ENCODE results near the gene GALNT17.

The GALNT17 gene

GRCh38 chr7:71705217-71705616, 573.3 kb downstream of the GALNT17 start:
- TF ChIP-seq FOXK2 (IDR thresholded peaks at IDR 0.05) (no peak), PKNOX1 (IDR thresholded peaks at IDR 0.05) (no peak), FOXM1 (IDR thresholded peaks at IDR 0.05; ENCODE audit: borderline replicate concordance) (no peak), SUZ12 (IDR thresholded peaks at IDR 0.05) (no peak), ZNF384 (IDR thresholded peaks at IDR 0.05) (no peak), BHLHE40 (IDR thresholded peaks at IDR 0.05; ENCODE audit: borderline replicate concordance) (no peak), FOXA1 (IDR thresholded peaks at IDR 0.05) (no peak), HDGF (IDR thresholded peaks at IDR 0.05; ENCODE audit: borderline replicate concordance) (no peak), NFRKB (IDR thresholded peaks at IDR 0.05) (no peak), ELF4 (IDR thresholded peaks at IDR 0.05) (no peak), LEF1 (IDR thresholded peaks at IDR 0.05; ENCODE audit: borderline replicate concordance) (no peak)
- ChIA-PET CTCF (no interaction called here), POLR2A (no interaction called here)
- no peak for DNase-seq (ENCODE audit: extremely low spot score)

- POLR2A ChIA-PET = no interaction called here
- TF ChIP-seq ZNF384 (IDR thresholded peaks at IDR 0.05) (no peak), TARDBP (IDR thresholded peaks at IDR 0.05) (no peak)
- DNase-seq (ENCODE audit: extremely low spot score) = no peak
- CTCF ChIA-PET = no interaction called here
These were observed 574.1 kb downstream of the GALNT17 start for GRCh38 chr7:71705901-71706596.

GRCh38 chr7:71706597-71706975, 574.6 kb downstream of the GALNT17 start:
- no peak for TF ChIP-seq NFRKB (IDR thresholded peaks at IDR 0.05)
- TF ChIP-seq ELF4 (IDR thresholded peaks at IDR 0.05) = no peak
- TF ChIP-seq LEF1 (IDR thresholded peaks at IDR 0.05; ENCODE audit: borderline replicate concordance) = no peak
- TF ChIP-seq HDGF (IDR thresholded peaks at IDR 0.05; ENCODE audit: borderline replicate concordance) = no peak
- no peak for TF ChIP-seq L3MBTL2 (conservative IDR thresholded peaks at IDR 0.05)
- DNase-seq (ENCODE audit: extremely low spot score) = no peak
- POLR2A ChIA-PET = no interaction called here
- CTCF ChIA-PET = no interaction called here

- CTCF ChIA-PET = no interaction called here
These were observed 575.1 kb downstream of the GALNT17 start for GRCh38 chr7:71707041-71707440.

GRCh38 chr7:71708710-71709109, 576.8 kb downstream of the GALNT17 start:
- POLR2A ChIA-PET = no interaction called here
- CTCF ChIA-PET = no interaction called here

More at GRCh38 chr7:71707041-71707440, 575.1 kb downstream of the GALNT17 start:
- no peak for DNase-seq (ENCODE audit: extremely low spot score)
- POLR2A ChIA-PET = no interaction called here
- TF ChIP-seq ZNF384 (IDR thresholded peaks at IDR 0.05) = no peak
- TF ChIP-seq TARDBP (IDR thresholded peaks at IDR 0.05) = no peak
- TF ChIP-seq NFRKB (IDR thresholded peaks at IDR 0.05) = no peak
- no peak for TF ChIP-seq SUZ12 (IDR thresholded peaks at IDR 0.05)
- TF ChIP-seq SP1 (IDR thresholded peaks at IDR 0.05) = no peak
- no peak for TF ChIP-seq BHLHE40 (IDR thresholded peaks at IDR 0.05; ENCODE audit: borderline replicate concordance)
- no peak for TF ChIP-seq PKNOX1 (IDR thresholded peaks at IDR 0.05)
- no peak for TF ChIP-seq HDGF (IDR thresholded peaks at IDR 0.05; ENCODE audit: borderline replicate concordance)
- no peak for TF ChIP-seq L3MBTL2 (conservative IDR thresholded peaks at IDR 0.05)
- TF ChIP-seq FOXM1 (IDR thresholded peaks at IDR 0.05; ENCODE audit: borderline replicate concordance) = no peak
- TF ChIP-seq FOXA1 (IDR thresholded peaks at IDR 0.05) = no peak
- TF ChIP-seq FOXK2 (IDR thresholded peaks at IDR 0.05) = no peak
- TF ChIP-seq ELF4 (IDR thresholded peaks at IDR 0.05) = no peak
- TF ChIP-seq LEF1 (IDR thresholded peaks at IDR 0.05; ENCODE audit: borderline replicate concordance) = no peak

GRCh38 chr7:71710442-71710841, 578.5 kb downstream of the GALNT17 start:
- ChIA-PET POLR2A (no interaction called here), CTCF (no interaction called here)
- TF ChIP-seq ZNF384 (IDR thresholded peaks at IDR 0.05) = no peak
- no peak for TF ChIP-seq LEF1 (IDR thresholded peaks at IDR 0.05; ENCODE audit: borderline replicate concordance)
- TF ChIP-seq ARNT (IDR thresholded peaks at IDR 0.05) = no peak
- TF ChIP-seq FOXA1 (IDR thresholded peaks at IDR 0.05) = no peak
- TF ChIP-seq PKNOX1 (IDR thresholded peaks at IDR 0.05) = no peak
- no peak for TF ChIP-seq NFRKB (IDR thresholded peaks at IDR 0.05)
- TF ChIP-seq SUZ12 (IDR thresholded peaks at IDR 0.05) = no peak
- no peak for DNase-seq (ENCODE audit: extremely low spot score)

More at GRCh38 chr7:71708710-71709109, 576.8 kb downstream of the GALNT17 start:
- no peak for TF ChIP-seq TARDBP (IDR thresholded peaks at IDR 0.05)
- TF ChIP-seq LEF1 (IDR thresholded peaks at IDR 0.05; ENCODE audit: borderline replicate concordance) = no peak
- TF ChIP-seq FOXA1 (IDR thresholded peaks at IDR 0.05) = no peak
- TF ChIP-seq NFRKB (IDR thresholded peaks at IDR 0.05) = no peak
- TF ChIP-seq ELF4 (IDR thresholded peaks at IDR 0.05) = no peak
- no peak for TF ChIP-seq FOXM1 (IDR thresholded peaks at IDR 0.05; ENCODE audit: borderline replicate concordance)
- no peak for TF ChIP-seq PKNOX1 (IDR thresholded peaks at IDR 0.05)
- TF ChIP-seq SP1 (IDR thresholded peaks at IDR 0.05) = no peak
- no peak for TF ChIP-seq SUZ12 (IDR thresholded peaks at IDR 0.05)
- DNase-seq (ENCODE audit: extremely low spot score) = no peak
